D721Med (cell line): Measurements from ENCODE around the gene FAM186B.
A peak's percentile ranks its signal among the peaks of the same experiment; 100 is the strongest.

ENCODE experiments used
- DNase-seq: peaks from one replicate; pipeline ENCODE4 v3.0.0; 2011; ENCODE audit warnings: low spot score; ENCODE audit not compliant: insufficient read length
- FAIRE-seq: peaks from 2 replicates; lab custom pipeline; 2011; peaks lifted over from hg19 to GRCh38; lab: Jason Lieb, UNC
- TF ChIP-seq, protein P1 (sequence below): IDR thresholded peaks from 2 replicates; pipeline ENCODE4 v1.5.1; 2012; ENCODE audit warnings: mild to moderate bottlenecking, control low read depth; ENCODE audit not compliant: insufficient read depth; ENCODE audit errors: missing control alignments

Gene FAM186B

DNA sequence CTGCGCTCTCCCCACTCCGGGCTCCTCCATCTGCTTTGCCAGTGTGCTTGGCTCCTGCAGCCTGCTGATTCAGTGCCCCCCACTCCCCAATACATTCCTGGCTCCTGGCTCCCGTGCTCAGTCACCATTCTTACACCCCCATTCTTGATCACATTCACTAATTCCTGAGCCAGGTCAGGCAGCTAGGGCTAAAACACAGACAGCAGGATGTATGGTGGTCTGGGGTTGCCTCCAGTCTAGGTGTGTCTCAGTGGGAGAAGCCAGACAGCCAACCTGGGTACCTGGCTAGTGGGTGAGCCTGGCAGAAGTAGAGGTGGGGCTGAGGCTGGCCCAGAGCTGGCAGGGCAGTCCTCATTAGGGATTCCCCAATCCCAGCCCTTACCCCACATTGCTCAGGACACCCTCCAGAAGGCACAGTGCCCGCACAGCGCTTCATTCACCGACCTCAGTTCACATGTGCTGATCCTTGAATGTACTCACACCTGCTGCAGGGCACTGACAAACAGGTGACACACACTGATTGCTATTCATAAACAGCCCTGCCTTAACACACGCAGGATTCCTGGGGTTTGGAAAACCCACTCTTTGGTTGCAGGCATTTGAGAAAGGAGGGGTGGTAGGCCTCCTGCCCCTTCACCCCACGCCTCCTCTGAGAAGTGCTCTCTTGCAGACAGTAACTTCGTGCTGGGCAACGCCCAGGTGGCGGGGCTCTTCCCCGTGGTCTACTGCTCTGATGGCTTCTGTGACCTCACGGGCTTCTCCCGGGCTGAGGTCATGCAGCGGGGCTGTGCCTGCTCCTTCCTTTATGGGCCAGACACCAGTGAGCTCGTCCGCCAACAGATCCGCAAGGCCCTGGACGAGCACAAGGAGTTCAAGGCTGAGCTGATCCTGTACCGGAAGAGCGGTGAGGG, 65.0 kb downstream of the FAM186B start:
- DNase-seq, result no peak
- FAIRE-seq, result no peak
- TF ChIP-seq, protein P1, sequence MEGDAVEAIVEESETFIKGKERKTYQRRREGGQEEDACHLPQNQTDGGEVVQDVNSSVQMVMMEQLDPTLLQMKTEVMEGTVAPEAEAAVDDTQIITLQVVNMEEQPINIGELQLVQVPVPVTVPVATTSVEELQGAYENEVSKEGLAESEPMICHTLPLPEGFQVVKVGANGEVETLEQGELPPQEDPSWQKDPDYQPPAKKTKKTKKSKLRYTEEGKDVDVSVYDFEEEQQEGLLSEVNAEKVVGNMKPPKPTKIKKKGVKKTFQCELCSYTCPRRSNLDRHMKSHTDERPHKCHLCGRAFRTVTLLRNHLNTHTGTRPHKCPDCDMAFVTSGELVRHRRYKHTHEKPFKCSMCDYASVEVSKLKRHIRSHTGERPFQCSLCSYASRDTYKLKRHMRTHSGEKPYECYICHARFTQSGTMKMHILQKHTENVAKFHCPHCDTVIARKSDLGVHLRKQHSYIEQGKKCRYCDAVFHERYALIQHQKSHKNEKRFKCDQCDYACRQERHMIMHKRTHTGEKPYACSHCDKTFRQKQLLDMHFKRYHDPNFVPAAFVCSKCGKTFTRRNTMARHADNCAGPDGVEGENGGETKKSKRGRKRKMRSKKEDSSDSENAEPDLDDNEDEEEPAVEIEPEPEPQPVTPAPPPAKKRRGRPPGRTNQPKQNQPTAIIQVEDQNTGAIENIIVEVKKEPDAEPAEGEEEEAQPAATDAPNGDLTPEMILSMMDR, result no peak

DNA sequence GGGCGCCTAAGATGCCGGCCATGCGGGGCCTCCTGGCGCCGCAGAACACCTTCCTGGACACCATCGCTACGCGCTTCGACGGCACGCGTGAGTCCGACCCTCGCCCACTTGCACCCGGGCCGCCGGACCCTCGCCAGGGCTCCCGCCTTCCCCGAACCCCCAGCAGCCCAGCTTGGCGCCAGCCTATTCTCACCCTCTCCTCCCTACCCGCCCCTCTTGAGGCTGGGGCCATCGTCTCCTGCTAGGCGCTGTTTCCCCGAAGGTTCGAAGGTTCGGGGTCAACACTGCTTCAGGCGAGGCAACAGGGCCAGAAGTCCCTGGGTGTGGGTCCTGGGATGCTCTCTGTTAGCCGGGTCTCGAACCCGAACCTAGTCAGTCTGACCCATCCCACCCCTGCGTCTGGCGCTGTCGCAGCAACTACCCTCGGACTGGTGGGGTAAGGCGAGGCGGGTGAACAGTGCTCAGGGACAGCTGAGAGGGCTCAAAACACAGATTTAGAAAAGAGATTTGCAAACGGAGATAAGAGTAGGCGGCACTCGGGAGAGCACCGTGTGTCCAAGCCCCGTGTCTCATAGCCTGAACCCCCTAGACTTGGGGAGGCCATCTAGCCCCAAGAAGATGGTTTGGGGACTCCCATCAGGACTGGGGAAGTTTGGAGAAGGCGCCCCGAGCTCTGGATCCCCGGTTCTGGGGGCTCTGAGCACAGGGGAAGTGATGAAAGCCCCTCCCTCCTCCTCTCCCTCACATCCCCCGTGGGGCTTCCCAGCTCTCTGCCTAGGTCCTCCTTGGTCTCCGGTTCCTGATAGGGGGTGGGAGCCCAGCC, 65.8 kb downstream of the FAM186B start:
- FAIRE-seq, result no peak
- TF ChIP-seq, protein P1, result no peak
- no peak for DNase-seq

DNA sequence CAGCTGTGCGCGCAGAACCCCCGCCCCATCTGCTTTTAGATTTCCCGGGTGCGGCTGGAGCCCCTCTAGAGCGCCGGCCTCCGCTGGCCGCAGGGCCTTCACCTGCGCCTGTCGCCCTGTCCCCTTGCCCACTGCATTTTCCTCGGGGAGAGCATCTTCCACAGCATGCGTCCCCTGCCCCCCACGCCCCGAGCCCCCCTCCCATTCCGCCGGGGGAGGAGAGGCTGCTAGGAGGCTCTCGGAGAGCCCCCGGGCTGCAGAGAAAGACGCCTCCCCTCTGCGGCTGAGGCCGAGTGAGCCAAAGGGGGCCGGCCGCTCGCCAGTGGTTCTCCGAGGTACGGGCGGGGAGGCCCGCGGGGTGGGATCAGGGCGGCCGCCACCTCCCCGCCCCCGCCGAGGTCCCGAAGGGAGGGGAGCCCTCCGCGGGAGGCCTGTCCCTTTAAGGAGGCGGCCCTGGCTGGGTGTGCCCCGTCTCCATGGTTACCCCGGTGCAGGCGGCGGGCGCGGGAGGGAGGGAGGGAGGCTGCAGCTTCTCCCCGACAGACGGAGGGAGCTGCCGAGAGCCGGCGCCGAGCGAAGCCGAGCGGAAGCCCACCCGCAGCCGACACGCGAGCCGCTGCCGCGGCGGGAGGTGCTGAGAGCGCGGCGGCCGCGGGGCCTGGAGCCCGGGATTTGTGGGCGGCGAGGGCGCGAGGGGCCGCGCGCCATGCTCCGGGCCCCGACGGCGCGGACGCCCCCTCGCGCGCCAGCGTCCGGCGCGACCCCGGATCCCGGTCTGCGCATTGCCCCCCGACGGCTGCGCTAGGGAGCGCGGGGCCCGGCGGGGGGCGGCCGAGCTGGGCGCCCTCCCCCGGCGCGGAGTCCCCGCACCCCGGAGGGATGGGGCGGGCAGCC, 66.7 kb downstream of the FAM186B start, which contains the start of gene KCNH3:
KCNH3 (plus strand) TSS at position 521 of the 894 bp plus-strand sequence. CDS start 387 bp downstream, outside the sequence.
- TF ChIP-seq, protein P1, result no peak
- FAIRE-seq (no peak), DNase-seq (peak; percentile 98)

DNA sequence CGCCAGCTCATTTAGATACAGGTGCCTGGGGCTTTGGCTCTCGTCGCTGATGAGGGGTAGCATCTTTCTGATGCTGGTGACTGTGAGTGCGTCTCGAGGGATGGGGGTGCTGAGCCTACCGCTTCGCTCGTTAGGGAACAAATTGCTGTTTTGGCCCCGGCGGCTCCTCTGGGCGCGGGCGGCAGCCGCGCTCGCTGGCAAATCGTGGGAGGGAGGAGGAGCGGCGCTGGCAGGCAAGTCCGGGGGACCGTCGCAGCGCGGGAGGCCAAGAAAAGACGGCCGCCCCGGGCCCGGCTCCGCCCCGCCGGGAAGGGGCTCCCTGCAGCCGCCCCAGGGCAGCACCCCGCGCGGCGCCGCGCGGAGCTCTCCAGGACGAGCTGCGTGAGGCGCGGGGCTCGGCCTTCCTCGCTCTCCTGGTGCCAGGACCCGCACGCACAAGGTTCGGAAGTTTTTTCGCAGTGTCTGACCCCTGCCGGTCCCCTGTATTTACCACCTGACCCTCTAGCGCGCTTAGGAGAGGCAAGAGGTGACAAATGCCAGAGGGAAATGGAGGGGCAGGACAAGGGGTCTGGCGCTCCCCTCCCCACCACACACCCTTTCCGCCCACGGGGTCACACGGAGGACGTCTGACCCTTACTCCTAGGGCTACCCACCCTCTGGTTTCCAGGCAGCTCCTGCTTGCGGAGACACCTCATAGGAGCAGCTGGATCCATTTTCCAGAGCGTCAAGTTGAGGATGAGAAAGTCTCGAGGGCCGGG, 67.5 kb downstream of the FAM186B start:
- FAIRE-seq, result no peak
- TF ChIP-seq, protein P1, result no peak
- no peak for DNase-seq
